ENCODE data around the gene IGFLR1.

GRCh38 chr19:35780717-35781116 lies 38.5 kb upstream of the IGFLR1 start:
- TF ChIP-seq CTCF (IDR thresholded peaks at IDR 0.05) (no peak), RCOR1 (IDR thresholded peaks at IDR 0.05; ENCODE audit: low read depth, low read length) (no peak), RNF2 (IDR thresholded peaks at IDR 0.05; ENCODE audit: borderline replicate concordance, low read depth) (no peak), HMGXB4 (CRISPR knock-in tag; IDR thresholded peaks at IDR 0.05; ENCODE audit: borderline replicate concordance) (no peak), SMC3 (IDR thresholded peaks at IDR 0.05) (no peak), POLR2A (IDR thresholded peaks at IDR 0.05; ENCODE audit: low read length) (no peak), FOSL2 (IDR thresholded peaks at IDR 0.05) (no peak), FOSL2 (CRISPR knock-in tag; IDR thresholded peaks at IDR 0.05) (no peak), ZNF302 (CRISPR knock-in tag; IDR thresholded peaks at IDR 0.05) (no peak), TFCP2L1 (CRISPR knock-in tag; IDR thresholded peaks at IDR 0.05) (no peak), RAD21 (conservative IDR thresholded peaks at IDR 0.05 in 1 of 2, IDR thresholded peaks at IDR 0.05 in 1 of 2) (no peak), E2F6 (IDR thresholded peaks at IDR 0.05; ENCODE audit: borderline replicate concordance, low read depth) (no peak), RFX5 (IDR thresholded peaks at IDR 0.05) (no peak)
